Epithelial cell of proximal tubule (primary cell): ENCODE measurements around the gene EIPR1. TPM values are rescaled to one million over a fixed set of nuclear protein-coding genes. Genes with fewer than 3 reads are reported as not detected.

Source experiments
- DNase-seq: peaks from one replicate; pipeline ENCODE4 v3.0.0-alpha.2; 2011; ENCODE audit warnings: low read depth
- H3K4me3 ChIP-seq: 2 replicates; pipeline ENCODE4 v1.5.1; 2011; ENCODE audit warnings: low read depth, mild to moderate bottlenecking, low read length
- total RNA-seq: library from RNA; depleted of rRNA; stranded (reverse); fragments of >200 nt; gene quantifications from 2 replicates; pipeline ENCODE4 v1.2.3, GENCODE V29; 2015
- TF ChIP-seq, protein P1 (sequence below): conservative IDR thresholded peaks from 2 replicates; pipeline ENCODE4 v1.5.1; 2012; ENCODE audit warnings: low read depth, mild to moderate bottlenecking, low read length

EIPR1 gene
- total RNA-seq, 1 donor from 2014 or later, result 43.9 TPM

DNA sequence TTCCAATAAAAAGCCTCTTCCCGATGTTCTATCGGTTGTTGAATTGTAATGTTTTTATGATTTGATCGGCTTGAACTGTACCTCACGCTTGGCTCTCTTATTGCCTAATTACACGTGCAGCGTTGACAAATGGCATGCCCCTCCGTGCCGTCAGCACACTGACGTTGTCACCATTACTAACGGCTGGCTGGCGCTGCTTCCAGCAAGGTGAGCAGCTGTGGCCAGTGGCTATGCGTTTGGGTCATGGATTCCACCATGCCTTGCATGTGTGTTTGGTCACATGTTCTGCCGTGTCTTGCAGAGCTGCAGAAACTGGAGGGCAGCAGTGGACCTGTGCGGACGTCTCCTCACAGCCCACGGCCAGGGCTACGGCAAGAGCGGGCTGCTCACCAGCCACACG lies 44.0 kb upstream of the EIPR1 start:
- H3K4me3 ChIP-seq, result no peak overlapping the region
- no peak for DNase-seq
- TF ChIP-seq, protein P1, sequence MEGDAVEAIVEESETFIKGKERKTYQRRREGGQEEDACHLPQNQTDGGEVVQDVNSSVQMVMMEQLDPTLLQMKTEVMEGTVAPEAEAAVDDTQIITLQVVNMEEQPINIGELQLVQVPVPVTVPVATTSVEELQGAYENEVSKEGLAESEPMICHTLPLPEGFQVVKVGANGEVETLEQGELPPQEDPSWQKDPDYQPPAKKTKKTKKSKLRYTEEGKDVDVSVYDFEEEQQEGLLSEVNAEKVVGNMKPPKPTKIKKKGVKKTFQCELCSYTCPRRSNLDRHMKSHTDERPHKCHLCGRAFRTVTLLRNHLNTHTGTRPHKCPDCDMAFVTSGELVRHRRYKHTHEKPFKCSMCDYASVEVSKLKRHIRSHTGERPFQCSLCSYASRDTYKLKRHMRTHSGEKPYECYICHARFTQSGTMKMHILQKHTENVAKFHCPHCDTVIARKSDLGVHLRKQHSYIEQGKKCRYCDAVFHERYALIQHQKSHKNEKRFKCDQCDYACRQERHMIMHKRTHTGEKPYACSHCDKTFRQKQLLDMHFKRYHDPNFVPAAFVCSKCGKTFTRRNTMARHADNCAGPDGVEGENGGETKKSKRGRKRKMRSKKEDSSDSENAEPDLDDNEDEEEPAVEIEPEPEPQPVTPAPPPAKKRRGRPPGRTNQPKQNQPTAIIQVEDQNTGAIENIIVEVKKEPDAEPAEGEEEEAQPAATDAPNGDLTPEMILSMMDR, result no peak

DNA sequence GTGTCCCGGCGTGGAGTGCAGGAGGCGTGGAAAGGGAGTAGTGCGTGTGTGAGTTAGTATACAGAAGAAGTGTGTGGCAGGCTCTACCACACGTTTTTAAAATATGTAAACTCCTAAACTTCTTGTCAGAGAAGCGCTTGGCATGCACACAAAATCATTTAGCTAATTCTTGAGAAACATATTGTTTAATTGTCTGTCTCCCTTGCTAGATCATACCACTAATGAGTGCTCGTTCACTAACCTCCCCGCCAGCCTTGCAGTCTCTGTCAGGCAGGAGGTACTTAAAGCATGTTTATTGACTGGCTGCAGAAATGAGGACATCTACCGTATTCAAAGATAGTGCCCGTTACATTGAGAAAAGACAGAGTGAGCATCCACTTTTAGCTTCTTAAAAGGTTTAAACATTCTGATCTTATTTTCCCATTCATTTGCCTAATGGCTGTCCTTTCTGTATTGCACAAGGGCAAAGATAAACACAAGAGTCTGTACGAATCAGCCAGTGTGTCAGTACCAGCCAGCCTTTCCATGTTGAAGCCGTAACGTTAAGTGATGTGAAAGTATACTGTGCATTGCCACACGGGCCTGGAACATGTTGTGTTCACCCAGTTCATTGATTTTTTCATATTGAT lies 43.3 kb upstream of the EIPR1 start:
- DNase-seq, result no peak
- no peak overlapping the region for H3K4me3 ChIP-seq
- TF ChIP-seq, protein P1, result no peak

DNA sequence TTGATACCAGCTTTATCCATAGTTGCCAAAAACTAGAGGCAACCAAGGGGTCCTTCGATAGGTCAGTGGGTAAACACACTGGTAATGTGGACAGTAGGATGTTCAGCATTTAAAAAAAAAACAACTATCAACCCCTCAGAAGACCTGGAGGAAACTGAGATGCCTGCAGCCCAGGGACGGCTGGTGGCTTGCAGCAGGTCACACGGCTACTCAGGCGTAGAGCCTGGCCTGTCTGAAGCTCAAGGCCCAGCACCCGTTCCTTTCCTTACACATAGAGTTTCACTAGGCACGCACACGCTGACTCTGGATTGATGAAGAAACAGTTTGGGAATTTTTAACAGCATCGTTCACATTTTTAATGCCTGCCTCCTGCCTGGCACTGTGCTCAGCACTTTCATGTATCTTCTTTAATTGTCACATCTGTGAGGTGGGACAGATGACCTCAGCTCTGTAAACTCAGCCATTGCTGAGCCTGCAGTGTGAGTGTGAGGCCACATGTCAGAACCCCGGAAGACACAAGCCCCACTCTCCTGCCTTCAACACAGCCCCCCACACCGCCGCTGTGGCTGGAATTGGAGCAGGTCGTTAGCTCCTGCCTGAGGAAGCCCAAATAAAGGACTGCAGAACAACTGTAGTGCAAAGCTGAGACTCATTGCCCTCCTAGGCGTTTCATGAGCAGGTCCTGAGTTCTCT lies 42.6 kb upstream of the EIPR1 start:
- DNase-seq, result no peak
- no peak overlapping the region for H3K4me3 ChIP-seq
- TF ChIP-seq, protein P1, result no peak

DNA sequence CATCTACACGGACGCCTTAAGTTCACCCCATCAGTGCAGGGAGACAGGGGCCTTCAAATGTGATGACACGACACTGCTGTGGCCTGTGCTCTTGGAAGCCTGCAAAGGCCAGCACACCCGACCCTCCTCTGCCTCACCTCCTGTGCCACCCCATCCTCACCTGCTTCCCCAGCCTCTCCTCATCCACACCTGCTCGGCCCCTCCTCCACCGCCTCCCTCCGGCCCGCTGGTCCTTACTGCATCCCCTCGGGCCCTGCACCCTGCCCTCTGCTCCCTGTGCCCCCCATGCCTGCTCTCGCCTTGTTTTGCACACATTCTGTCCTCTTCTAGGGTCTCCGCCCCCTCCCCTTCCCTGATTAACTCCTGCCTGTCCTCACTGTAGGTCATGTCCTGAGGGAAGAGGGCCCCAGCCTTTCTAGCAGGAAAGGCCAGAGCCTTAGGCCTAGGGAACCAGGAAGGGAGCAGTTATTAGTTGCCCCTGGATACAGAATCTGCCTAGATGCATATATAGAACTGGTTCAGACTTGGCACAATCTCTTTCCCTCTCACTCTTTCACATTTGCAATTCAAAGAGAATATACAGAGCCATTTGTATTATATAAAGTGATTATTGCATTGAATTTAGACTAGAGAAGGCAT lies 41.3 kb upstream of the EIPR1 start:
- H3K4me3 ChIP-seq, result no peak overlapping the region
- TF ChIP-seq, protein P1, result no peak
- DNase-seq, result no peak

DNA sequence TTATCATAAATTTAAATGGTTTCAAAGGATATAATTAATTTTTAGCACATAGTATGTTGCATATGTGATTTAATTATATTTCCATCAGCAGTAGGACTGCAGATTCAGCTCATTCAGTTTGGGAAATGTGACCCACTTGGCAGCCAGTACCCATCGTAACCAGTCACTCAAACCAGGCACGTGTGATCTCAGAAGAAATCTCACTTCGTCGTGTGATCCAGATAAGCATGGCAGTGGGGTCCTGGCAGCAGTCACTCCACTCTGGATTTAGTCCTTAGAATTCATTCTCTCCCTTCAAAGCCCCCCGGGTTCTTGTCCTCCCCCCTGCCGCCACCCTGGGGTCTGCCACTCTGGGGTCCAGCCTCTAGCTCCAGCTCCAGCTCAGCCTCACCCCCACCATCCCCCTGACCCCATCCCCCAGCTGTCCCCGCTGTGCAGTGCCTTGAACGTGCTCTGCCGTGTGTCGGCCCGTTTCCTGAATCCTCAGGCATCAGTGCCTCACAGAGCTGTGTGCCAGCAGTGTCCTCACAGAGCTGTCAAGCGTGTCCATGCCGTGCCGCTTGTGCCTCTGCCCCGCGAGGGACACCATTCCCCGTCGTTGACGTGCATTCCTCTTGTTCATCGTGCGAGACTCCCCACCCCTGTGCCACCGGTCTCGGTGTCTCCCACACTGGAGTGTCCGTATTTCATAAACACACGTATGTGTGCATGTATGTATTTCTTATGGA lies 36.7 kb upstream of the EIPR1 start:
- no peak for DNase-seq
- H3K4me3 ChIP-seq, result no peak overlapping the region
- TF ChIP-seq, protein P1, result no peak

DNA sequence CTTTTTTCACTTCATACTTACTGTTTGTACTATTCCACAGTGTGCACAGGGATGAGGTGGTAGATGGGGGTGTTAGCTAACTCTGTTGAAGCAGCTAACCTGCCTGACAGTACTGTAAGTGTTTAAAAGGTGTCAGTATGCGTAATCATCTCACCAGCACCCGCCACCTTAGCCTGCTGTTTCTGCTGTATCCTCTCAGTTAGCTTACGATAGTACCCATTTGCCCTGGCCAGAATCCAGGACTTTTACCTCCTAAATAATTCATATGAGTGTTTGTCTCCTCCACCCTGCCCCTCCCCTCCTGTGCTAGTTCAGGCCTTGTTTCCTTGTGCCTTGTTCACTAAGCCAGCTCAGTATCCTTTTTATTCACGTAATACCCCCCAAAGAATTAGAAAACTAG lies 36.1 kb upstream of the EIPR1 start:
- TF ChIP-seq, protein P1, result no peak
- no peak for DNase-seq
- H3K4me3 ChIP-seq, result no peak overlapping the region
